Thoracic aorta (tissue), 2 donors: Measurements from ENCODE around the gene EPHA6. TPM values are rescaled to one million over a fixed set of nuclear protein-coding genes. Genes with fewer than 3 reads are reported as not detected.

Source experiments
- ATAC-seq: fragments of 150-250 bp; one replicate; pipeline ENCODE4 v1.8.0; 2017; ENCODE audit warnings: low read depth; ENCODE audit not compliant: insufficient number of reproducible peaks, low FRiP score
- DNase-seq: peaks from one replicate; pipeline ENCODE4 v3.0.0-alpha.2; 2020; ENCODE audit warnings: low spot score
- H3K27ac ChIP-seq, 2 donors: fragments of 200-600 bp; sonication (generic); 1 replicate in 1 of 2; 2 replicates in 1 of 2; pipeline ENCODE4 v1.5.1; 2016; ENCODE audit warnings: mild to moderate bottlenecking in 2 of 2, moderate library complexity in 2 of 2
- H3K27me3 ChIP-seq: fragments of 200-600 bp; sonication (generic); replicated peaks from 2 replicates; pipeline ENCODE4 v1.6.0; 2016; ENCODE audit warnings: mild to moderate bottlenecking; ENCODE audit not compliant: insufficient read depth
- H3K36me3 ChIP-seq: fragments of 200-600 bp; sonication (generic); one replicate; pipeline ENCODE4 v1.5.1; 2016
- H3K4me1 ChIP-seq, 2 donors: fragments of 200-600 bp; sonication (generic); 1 replicate in 1 of 2; 2 replicates in 1 of 2; pipeline versions ENCODE4 v1.5.1 to v1.6.0; 2016; ENCODE audit warnings: low read depth in 2 of 2, mild to moderate bottlenecking in 1 of 2; ENCODE audit not compliant: control insufficient read depth in 1 of 2
- H3K4me3 ChIP-seq: fragments of 200-600 bp; sonication (generic); 2 replicates; pipeline ENCODE4 v1.5.1; 2016; ENCODE audit warnings: mild to moderate bottlenecking
- H3K9me3 ChIP-seq: fragments of 200-600 bp; sonication (generic); 2 replicates; pipeline ENCODE4 v1.5.1; 2016
- CTCF ChIP-seq: fragments of 200-600 bp; sonication (generic); IDR thresholded peaks from one replicate; pipeline ENCODE4 v1.5.1; 2019; ENCODE audit warnings: antibody characterized with exemption
- total RNA-seq, 2 donors: library from RNA; depleted of rRNA; stranded (reverse); fragments of >200 nt; gene quantifications; one replicate each; pipeline versions ENCODE4 v1.1.0 to v1.2.3, GENCODE V29; 2016

Gene EPHA6
- total RNA-seq, 2 donors from 2014 or later = 0.71 to 3.2 TPM

DNA sequence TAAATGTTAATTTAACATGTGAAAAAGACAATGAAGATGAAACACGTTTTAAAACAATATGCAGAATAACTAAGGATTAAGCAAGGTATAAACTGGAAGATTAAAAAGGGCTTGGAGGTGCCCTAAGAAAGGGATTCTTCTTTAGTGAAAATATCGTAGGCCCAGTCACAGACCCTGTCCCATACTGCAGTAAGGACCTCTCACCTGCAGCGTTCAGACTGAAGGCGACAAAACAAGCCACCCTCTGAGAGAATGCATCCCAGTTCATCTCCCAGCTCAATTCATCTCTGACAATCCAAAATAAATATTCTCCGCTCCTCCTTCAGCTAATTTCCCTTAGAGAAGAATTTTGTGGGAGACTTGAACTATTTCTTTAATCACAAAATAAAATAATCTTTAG is 847.9 kb downstream of the EPHA6 start:
- DNase-seq (no peak), ATAC-seq (no peak)
- Histone ChIP-seq H3K36me3 (no peaks in the 10 kb centered on the region), H3K4me3 (no peak overlapping the region), H3K27me3 (no peaks in the 10 kb centered on the region), H3K4me1 (no peaks in the 10 kb centered on the region), H3K27ac (no peak overlapping the region), H3K9me3 (no peaks in the 10 kb centered on the region)
- TF ChIP-seq CTCF = no peak

GRCh38 chr3:97662762-97663161 is 848.4 kb downstream of the EPHA6 start:
- Histone ChIP-seq H3K9me3 (no peaks in the 10 kb centered on the region), H3K27me3 (no peaks in the 10 kb centered on the region), H3K36me3 (no peaks in the 10 kb centered on the region), H3K27ac (no peak overlapping the region), H3K4me3 (no peak overlapping the region), H3K4me1 (no peaks in the 10 kb centered on the region)
- no peak for TF ChIP-seq CTCF
- DNase-seq (no peak), ATAC-seq (no peak)

GRCh38 chr3:97665896-97666295 is 851.5 kb downstream of the EPHA6 start:
- no peaks in the 10 kb centered on the region for H3K27me3 ChIP-seq
- DNase-seq (no peak), ATAC-seq (no peak)
- H3K27ac ChIP-seq = no peak overlapping the region
- no peak for TF ChIP-seq CTCF
- no peak overlapping the region for H3K4me3 ChIP-seq
- no peaks in the 10 kb centered on the region for H3K9me3 ChIP-seq
- no peaks in the 10 kb centered on the region for H3K36me3 ChIP-seq
- H3K4me1 ChIP-seq = no peaks in the 10 kb centered on the region

- H3K36me3 ChIP-seq = no peaks in the 10 kb centered on the region
- DNase-seq = no peak
- H3K4me3 ChIP-seq = no peak overlapping the region
- no peak for ATAC-seq
- no peaks in the 10 kb centered on the region for H3K27me3 ChIP-seq
- TF ChIP-seq CTCF = no peak
- no peaks in the 10 kb centered on the region for H3K9me3 ChIP-seq
- peaks cover 0 to 8% of the 10 kb centered on the region in 2 donors for H3K4me1 ChIP-seq
- no peak overlapping the region for H3K27ac ChIP-seq
These were observed 856.6 kb downstream of the EPHA6 start for GRCh38 chr3:97670952-97671351.

DNA sequence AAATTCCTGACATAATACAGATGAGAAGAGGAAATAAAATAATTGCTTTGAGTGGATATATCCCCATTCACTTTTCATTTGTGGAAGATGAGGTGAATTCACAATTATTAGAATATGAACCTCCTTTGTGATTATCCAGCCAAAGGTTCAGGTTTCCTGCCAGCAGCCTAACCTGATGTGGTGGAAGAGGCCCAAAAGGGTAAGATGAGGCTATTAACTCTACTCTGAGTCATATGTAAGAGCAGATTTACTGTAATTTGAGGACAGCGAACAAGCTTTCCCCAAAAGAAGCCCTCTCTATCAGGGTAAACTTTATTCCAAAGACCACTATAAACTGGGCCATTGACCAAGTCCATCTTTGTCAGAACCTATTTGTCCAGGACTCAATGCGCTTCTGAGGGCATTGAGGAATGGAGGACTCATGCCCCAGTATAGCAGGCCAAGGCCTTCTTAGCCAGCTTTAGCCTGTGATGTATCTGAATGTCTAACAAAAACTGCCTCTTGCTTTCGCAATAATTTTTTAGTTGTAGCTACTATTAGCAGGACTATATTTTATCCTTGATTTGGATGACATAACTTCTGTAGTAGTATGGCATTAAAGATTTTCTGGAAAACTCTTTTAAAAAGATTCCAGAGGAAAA is 859.1 kb downstream of the EPHA6 start:
- Histone ChIP-seq H3K27me3 (no peaks in the 10 kb centered on the region), H3K9me3 (no peaks in the 10 kb centered on the region), H3K4me1 (peaks cover 0 to 8% of the 10 kb centered on the region in 2 donors), H3K36me3 (no peaks in the 10 kb centered on the region), H3K27ac (no peak overlapping the region), H3K4me3 (no peak overlapping the region)
- TF ChIP-seq CTCF = no peak
- ATAC-seq (no peak), DNase-seq (no peak)
